Measurements from ENCODE around the gene TBL2. TPM values are rescaled to one million over a fixed set of nuclear protein-coding genes. Genes with fewer than 3 reads are reported as not detected.
"Not testable (repeated sequence)": the region's sequence is repeated elsewhere in the genome, so short reads cannot be mapped to it uniquely, and the experiment has no call there.

The TBL2 gene
- total RNA-seq, 4 donors from 2014 or later = 31.9 to 56.3 (median 46.2) TPM

GRCh38 chr7:73537051-73537450, 41.3 kb downstream of the TBL2 start:
- H3K4me3 ChIP-seq = no peak overlapping the region
- H3K4me1 ChIP-seq = no peaks in the 10 kb centered on the region
- 89 to 100% methylated on average over 1 to 16 of the region's 16 CpGs for WGBS, 2 donors (ENCODE audit: low coverage in 1 of 2)
- in situ Hi-C loops (cut with MboI; ENCODE audit: low pct_ligation_motif_present in 1 of 4, low pct_unique_long_range_greater_than_20kb in 1 of 4, low sequenced_read_pairs in 3 of 4) = no loop called here
- intact Hi-C loops (cut with DNase I; ENCODE audit: low total_unique reads) = no loop called here
- H3K27me3 ChIP-seq = no peaks in the 10 kb centered on the region
- peaks cover 0 to 66% (median 30%) of the 10 kb centered on the region in 4 donors for H3K36me3 ChIP-seq
- DNase-seq = no peak
- TF ChIP-seq, protein P1, sequence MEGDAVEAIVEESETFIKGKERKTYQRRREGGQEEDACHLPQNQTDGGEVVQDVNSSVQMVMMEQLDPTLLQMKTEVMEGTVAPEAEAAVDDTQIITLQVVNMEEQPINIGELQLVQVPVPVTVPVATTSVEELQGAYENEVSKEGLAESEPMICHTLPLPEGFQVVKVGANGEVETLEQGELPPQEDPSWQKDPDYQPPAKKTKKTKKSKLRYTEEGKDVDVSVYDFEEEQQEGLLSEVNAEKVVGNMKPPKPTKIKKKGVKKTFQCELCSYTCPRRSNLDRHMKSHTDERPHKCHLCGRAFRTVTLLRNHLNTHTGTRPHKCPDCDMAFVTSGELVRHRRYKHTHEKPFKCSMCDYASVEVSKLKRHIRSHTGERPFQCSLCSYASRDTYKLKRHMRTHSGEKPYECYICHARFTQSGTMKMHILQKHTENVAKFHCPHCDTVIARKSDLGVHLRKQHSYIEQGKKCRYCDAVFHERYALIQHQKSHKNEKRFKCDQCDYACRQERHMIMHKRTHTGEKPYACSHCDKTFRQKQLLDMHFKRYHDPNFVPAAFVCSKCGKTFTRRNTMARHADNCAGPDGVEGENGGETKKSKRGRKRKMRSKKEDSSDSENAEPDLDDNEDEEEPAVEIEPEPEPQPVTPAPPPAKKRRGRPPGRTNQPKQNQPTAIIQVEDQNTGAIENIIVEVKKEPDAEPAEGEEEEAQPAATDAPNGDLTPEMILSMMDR (IDR thresholded peaks at IDR 0.05) = no peak
- TF ChIP-seq POLR2AphosphoS5 (IDR thresholded peaks at IDR 0.05) (no peak), POLR2A (IDR thresholded peaks at IDR 0.05) (no peak), EP300 (IDR thresholded peaks at IDR 0.05; ENCODE audit: low read depth) (no peak)
- no peaks in the 10 kb centered on the region for H3K9me3 ChIP-seq
- H3K27ac ChIP-seq = no peak overlapping the region

DNA sequence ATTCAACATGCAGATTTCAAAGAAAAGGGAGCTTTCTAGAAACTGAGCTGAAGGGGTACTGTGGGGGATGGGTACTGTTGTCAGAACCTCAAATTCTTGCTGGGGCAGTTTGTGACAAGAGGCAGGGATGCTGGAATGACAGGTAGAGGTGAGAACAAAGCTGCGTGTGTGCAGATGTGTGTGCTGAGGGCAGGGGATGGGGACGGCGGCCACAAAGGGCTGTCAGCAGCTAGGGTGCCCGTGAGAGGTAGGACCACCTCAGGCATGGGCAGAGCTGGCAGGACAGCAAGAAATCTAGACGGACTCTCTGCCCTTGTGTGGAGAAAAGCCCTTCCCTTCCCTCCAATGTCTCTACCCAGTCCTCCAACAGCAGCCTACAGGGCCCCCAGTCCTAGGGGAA, 41.9 kb downstream of the TBL2 start:
- intact Hi-C loops (cut with DNase I; ENCODE audit: low total_unique reads) (no loop called here), in situ Hi-C loops (cut with MboI; ENCODE audit: low pct_ligation_motif_present in 1 of 4, low pct_unique_long_range_greater_than_20kb in 1 of 4, low sequenced_read_pairs in 3 of 4) (no loop called here)
- WGBS, 2 donors (ENCODE audit: low coverage in 1 of 2) = 88% methylated on average over 5 of the region's 5 CpGs; no CpG with 5 or more reads in 1 of the 2 donors
- H3K27me3 ChIP-seq = no peaks in the 10 kb centered on the region
- H3K4me1 ChIP-seq = no peaks in the 10 kb centered on the region
- H3K9me3 ChIP-seq = no peaks in the 10 kb centered on the region
- DNase-seq = no peak
- TF ChIP-seq EP300 (IDR thresholded peaks at IDR 0.05; ENCODE audit: low read depth) (no peak), POLR2AphosphoS5 (IDR thresholded peaks at IDR 0.05) (no peak)
- TF ChIP-seq, protein P1 (IDR thresholded peaks at IDR 0.05) = no peak
- H3K4me3 ChIP-seq = no peak overlapping the region
- H3K36me3 ChIP-seq = peaks cover 0 to 60% (median 27%) of the 10 kb centered on the region in 4 donors
- H3K27ac ChIP-seq = no peak overlapping the region

GRCh38 chr7:73535918-73536317, 42.5 kb downstream of the TBL2 start:
- in situ Hi-C loops (cut with MboI; ENCODE audit: low pct_ligation_motif_present in 1 of 4, low pct_unique_long_range_greater_than_20kb in 1 of 4, low sequenced_read_pairs in 3 of 4); H3K9me3 ChIP-seq; H3K4me3 ChIP-seq; H3K27me3 ChIP-seq; H3K27ac ChIP-seq; intact Hi-C loops (cut with DNase I; ENCODE audit: low total_unique reads); H3K4me1 ChIP-seq; DNase-seq: not testable (repeated sequence)
- 97 to 99% methylated on average over 6 to 7 of the region's 7 CpGs for WGBS, 2 donors (ENCODE audit: low coverage in 1 of 2)
- H3K36me3 ChIP-seq = peaks cover 0 to 55% (median 27%) of the 10 kb centered on the region in 4 donors

- no peak overlapping the region for H3K27ac ChIP-seq
- no peak for DNase-seq
- peaks cover 0 to 33% (median 15%) of the 10 kb centered on the region in 4 donors for H3K36me3 ChIP-seq
- intact Hi-C loops (cut with DNase I; ENCODE audit: low total_unique reads) (no loop called here), in situ Hi-C loops (cut with MboI; ENCODE audit: low pct_ligation_motif_present in 1 of 4, low pct_unique_long_range_greater_than_20kb in 1 of 4, low sequenced_read_pairs in 3 of 4) (no loop called here)
- H3K4me1 ChIP-seq = no peaks in the 10 kb centered on the region
- H3K4me3 ChIP-seq = no peak overlapping the region
- 88 to 93% methylated on average over 7 to 9 of the region's 9 CpGs for WGBS, 2 donors (ENCODE audit: low coverage in 1 of 2)
- no peaks in the 10 kb centered on the region for H3K27me3 ChIP-seq
- TF ChIP-seq EP300 (IDR thresholded peaks at IDR 0.05; ENCODE audit: low read depth) = no peak
- TF ChIP-seq, protein P1 (IDR thresholded peaks at IDR 0.05) = no peak
- no peak for TF ChIP-seq POLR2A (IDR thresholded peaks at IDR 0.05)
- TF ChIP-seq POLR2AphosphoS5 (IDR thresholded peaks at IDR 0.05) = no peak
- H3K9me3 ChIP-seq = no peaks in the 10 kb centered on the region
Measured at GRCh38 chr7:73533742-73534141, 44.6 kb downstream of the TBL2 start.

- H3K36me3 ChIP-seq = peaks cover 0 to 18% (median 8%) of the 10 kb centered on the region in 4 donors
- in situ Hi-C loops (cut with MboI; ENCODE audit: low pct_ligation_motif_present in 1 of 4, low pct_unique_long_range_greater_than_20kb in 1 of 4, low sequenced_read_pairs in 3 of 4) = no loop called here
- intact Hi-C loops (cut with DNase I; ENCODE audit: low total_unique reads) = no loop called here
- DNase-seq = no peak
- H3K9me3 ChIP-seq = no peaks in the 10 kb centered on the region
- H3K4me1 ChIP-seq = no peaks in the 10 kb centered on the region
- H3K27me3 ChIP-seq = no peaks in the 10 kb centered on the region
- 94 to 98% methylated on average over 5 to 6 of the region's 6 CpGs for WGBS, 2 donors (ENCODE audit: low coverage in 1 of 2)
- no peak overlapping the region for H3K27ac ChIP-seq
- H3K4me3 ChIP-seq = no peak overlapping the region
- no peak for TF ChIP-seq EP300 (IDR thresholded peaks at IDR 0.05; ENCODE audit: low read depth)
- TF ChIP-seq POLR2AphosphoS5 (IDR thresholded peaks at IDR 0.05) = no peak
- TF ChIP-seq, protein P1 (IDR thresholded peaks at IDR 0.05) = no peak
- no peak for TF ChIP-seq POLR2A (IDR thresholded peaks at IDR 0.05)
Measured at GRCh38 chr7:73532224-73532623, 46.2 kb downstream of the TBL2 start.
